ENCODE data around the gene UBE2J1.

UBE2J1 gene

DNA sequence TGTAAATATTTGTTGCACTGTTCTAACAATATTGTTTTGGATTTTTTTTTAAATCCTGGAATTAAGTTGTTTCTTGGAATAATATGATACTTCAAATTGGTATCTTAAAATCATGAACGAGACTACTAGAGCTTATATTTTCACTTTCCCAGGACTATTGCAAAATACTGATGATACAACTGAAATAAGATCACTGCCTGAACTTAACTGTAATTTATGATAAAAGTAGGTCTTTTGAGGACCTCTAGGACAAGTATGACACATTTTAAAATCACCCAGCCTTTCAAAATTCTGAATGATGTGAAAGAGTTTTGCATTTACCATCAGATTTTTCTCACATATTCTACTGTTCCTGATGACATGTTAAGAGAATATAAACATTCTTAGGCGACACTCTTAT, 8.6 kb upstream of the UBE2J1 start:
- peak; percentile 30 to 83 (median 66) for DNase-seq

DNA sequence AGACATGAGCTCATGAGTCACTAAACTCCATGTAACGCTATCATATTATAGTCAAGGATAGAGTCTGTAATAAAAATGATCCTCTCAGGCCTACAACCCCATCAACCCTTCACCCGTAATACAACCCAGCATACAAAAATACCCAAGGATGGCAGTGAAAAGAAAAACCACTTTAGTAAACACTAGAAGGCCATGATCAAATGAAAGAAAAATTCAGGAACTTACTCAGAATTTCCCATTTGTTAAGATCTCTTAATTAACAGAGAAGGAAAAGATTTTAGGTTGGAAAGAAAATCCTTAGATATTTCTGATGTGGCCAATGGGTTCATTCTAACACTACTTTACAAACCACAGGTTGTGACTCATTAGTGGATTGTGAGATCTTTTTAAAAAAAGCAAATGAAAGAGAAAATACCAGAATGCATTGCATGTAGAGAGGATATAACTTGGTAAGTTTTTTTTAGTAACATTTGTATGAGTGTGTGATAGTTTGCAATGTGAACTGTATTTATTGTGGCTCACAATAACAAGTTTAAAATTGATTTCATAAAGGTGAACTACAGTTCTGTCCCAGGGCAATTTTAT, 8.0 kb upstream of the UBE2J1 start:
- peak; percentile 9 to 78 (median 64) for DNase-seq

DNA sequence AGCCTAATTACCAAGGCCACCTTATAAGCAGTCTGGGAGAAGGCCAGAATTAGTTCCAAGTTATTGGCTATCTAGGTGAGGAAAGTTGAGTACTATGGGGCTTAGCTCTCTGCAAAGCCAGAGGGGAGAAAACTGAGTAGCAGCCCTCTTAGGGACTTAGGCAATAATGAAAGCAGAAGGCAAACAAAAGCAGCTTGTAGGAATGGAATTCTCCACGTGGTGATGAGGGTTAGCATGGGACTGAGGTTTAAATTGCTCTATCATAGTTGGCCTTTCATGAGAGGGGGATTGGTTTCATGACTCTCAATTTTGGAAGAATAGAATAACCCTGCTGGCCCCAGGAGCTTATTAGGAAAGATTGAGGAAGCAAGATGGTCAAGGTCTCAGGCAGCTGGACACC, 7.0 kb upstream of the UBE2J1 start:
- DNase-seq: peak in 2 of 3 donors; percentile 14 to 38

DNA sequence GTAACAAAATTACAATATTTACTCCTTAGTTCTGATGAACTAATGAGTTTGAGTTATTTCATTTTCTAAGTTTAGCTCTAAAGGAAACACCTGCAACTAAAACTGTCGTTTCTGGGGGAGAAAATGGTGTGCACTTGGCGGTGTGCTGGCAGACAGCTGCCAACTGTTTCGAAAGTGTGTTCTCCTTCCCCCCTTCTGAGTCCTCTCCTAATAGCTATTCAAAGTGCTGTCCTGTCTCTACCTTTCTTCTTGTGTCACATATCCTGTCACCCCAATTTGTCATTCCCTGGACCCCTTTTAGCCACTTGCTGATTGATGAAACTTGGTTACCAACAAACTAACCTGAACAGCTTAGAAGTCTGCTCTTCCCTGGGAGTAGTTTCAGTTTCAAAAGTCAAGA, 4.9 kb upstream of the UBE2J1 start:
- peak in 1 of 3 donors; percentile 6 for DNase-seq

DNA sequence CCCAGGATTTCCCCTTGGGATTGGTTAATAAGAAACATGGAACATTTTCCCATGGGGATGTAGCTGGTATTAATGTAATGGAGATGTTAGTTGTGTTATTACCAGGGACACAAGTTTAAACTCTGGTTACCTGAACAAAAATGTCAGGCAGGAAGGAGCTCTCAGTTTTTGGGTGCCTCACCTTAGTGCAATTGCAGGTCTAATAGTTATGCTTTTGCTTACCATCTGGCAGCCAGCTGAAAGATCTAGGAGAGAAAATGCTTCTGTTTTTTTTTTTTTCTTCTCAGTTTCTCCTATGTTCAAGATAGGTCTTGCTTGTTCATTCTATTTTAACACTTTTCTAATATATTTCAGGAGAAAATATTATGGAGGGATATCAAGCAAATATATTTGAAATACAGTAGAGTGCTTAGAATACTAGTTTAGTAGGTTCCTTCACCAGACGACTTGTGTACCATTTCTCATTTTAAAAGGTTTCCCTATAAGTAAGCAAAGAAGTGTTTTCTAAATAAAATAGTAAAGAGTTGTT, 4.2 kb upstream of the UBE2J1 start:
- no peak for DNase-seq

DNA sequence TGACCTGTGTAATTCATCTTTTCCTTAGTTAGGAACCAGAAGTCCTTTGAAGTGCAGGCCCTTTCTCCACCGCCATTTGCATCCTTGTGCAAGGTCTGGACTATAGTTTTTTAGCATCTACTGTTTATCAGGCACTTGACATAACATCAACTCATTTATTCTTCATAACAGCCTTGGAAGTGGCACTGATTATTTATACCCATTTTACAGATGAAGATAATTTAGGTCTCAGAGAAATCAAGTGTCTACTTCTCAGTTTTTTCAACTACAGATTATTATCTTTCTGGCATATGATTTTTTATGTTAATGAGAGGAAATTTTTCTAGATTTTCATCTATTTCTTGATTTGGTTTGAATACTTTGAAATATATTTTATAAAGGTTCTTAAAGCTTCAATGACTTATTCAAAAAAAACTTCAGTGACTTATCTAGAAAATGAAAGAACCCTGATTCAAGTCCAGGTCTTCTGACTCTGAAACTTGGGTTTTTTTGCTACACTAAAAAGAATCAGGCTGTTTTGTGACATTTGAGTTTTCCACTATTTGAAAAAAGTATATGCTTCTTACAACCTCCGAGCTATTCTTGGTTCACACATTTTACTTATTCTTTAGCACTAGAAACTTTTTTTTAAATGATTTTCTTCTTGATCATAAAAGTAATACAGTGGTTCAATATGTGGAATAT, 3.1 kb upstream of the UBE2J1 start:
- no peak for DNase-seq

DNA sequence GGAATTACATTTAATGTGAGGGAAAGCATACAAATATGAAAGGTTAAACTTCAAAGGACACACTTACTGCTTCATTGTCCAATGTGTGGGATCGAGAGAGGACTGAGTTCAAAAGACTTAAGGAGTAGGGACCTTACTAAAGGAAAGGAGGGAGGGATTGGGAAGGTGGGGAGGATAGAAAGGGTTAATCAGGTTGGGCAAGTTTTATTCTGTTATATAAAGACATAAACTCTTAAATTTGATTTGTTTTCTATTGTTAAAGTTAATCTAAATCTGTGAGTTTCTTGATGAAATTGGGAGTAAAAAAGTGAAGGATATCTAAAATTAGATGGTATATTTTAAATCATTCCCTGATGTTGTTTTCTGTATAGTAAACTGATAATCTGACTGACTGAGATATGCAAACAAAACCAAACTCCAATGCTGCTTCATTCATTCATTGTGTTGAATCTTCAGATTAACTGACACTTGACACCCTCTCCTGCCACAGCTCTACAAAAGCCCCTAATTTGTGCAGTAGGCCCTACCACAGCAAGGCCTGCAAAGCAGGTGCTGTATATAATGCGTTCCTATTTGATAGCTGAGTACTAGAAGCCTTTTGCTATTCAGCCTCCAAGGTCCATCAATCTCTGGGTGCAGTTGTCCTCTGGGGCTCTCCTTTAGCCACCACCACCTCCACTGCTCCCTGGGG, 1.3 kb upstream of the UBE2J1 start:
- DNase-seq: no peak

DNA sequence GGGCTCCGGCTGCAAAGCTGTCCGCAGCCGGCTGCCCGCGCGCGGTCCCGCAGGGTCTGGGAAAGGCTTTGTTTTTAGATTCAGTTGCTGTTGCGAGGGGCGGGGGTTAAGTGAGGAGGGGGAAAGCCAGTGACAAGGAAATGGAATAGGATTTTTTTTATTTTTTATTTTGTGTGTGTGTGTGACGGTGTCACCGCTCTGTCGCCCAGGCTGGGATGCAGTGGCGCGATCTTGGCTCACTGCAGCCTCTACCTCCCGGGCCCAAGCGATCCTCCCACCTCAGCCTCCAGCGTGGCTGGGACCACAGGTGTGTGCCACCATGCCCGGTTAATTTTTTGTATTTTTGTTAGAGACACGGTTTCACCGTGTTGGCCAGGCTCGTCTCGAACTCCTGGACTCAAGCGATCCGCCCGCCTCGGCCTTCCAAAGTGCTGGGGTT, 615 bp upstream of the UBE2J1 start:
- no peak for DNase-seq

DNA sequence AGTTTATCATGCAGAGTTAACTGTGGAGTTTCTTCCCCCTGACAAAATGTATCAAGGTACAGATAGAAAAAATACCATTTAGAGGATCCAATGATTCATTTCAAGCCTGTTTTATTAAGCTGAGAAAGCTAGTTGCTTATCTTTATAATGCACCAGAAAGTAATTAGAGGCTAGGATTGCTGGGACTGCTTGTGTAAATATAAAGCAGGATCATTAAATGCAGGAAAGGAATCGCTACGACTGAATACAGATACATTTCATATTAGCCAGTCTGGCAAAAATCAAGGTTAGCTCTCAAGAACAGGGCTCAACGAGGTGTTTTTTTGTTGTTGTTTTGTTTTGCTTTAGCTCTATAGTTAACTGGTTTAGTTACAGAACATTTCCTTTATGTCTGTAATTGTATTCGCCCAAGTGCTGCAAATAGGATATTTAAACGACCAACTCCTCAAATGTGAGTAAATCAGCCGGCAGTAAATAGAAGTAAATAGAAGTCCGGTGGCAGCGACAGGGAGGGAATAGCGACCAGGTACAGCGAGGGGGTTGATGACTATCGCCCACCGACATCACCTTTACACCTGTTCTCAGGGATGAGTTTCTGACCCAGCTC, 748 bp downstream of the UBE2J1 start:
- no peak for DNase-seq

DNA sequence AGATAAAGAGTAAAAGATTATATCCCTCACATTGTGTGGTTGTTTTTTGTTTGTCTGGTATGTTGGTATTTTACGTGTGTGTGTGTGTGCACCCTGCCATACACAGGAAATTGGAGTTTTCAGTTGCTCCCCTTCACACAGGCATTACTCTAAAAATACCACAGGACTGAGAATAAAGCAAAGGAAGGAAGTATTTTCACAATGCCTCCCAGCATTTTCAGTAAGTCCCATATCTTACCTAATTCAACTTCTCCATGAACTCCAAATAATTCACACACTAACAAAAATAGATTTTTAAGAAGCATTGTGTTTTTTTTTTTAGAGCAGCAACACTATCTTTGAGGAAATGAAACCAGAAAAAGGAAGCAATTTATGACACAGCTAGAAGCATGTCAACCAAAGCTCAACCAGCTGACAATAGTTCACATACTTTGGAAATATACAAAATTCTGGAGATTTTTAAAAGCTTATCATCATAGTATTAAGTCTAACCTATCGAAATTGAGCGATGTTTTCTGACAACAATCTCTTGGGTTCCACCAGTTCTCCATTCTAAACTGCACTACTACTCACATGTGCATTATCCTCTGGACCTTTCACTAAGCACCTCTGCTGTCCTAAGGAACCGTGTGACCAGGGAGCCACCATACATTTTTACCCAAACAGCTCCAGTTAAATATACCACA, 2.1 kb downstream of the UBE2J1 start:
- peak; percentile 75 to 97 (median 94) for DNase-seq

DNA sequence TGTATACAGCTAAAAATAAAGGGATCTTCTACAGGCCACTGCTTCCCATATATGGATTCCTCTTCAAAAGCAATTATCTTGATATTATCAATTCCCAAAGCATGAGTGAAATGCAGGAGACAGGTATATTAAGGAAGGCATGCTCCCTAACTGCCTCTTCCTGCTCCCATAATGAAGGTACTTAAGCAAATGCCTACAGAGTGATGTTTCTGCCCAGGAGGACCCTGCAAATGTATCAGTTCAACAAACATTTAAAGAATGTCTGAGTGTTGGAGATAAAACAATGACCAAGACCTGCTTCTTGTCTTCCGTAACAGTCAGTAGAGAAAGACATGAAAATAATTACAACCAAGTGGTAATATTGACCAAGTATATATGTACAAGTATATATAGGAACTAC, 4.2 kb downstream of the UBE2J1 start:
- no peak for DNase-seq

DNA sequence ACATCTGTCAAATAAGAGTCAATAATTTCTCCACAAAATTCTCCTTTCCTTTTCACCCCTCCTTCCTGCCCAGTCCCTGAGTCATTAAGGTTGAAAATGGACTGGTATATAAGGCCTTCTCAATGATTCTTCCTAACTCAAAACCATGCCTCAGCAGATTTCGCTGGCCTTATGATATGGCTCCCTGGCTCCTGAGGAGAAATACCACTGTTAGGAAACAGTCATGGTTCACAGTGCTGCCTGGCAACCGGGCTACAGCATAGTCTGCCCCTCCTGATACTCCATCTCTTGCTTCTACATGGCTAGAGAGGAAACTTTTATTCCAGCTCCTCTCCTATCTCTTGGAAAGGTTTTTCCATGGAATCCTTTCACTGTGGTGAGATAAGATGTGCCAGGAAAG, 4.7 kb downstream of the UBE2J1 start:
- DNase-seq: peak; percentile 25 to 61 (median 50)

DNA sequence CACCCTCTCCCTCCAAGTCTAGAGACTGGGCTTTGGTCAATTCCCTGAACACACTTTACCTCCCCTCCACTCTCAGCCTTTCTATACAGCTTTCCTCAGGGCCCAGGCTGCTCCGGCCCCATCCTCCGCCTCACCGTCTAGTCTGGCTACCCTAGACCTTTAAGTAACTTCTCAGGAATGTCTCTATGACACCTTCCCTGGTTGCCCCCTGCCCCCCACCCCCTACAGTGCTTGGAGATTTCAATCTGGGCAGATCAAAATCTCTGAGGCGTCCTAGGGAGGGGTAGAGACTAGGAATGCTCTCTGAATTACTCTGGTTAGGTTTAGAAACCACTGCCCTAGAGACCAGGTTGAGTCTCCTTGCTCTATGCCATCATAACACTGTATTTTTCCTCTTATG, 6.1 kb downstream of the UBE2J1 start:
- no peak for DNase-seq

DNA sequence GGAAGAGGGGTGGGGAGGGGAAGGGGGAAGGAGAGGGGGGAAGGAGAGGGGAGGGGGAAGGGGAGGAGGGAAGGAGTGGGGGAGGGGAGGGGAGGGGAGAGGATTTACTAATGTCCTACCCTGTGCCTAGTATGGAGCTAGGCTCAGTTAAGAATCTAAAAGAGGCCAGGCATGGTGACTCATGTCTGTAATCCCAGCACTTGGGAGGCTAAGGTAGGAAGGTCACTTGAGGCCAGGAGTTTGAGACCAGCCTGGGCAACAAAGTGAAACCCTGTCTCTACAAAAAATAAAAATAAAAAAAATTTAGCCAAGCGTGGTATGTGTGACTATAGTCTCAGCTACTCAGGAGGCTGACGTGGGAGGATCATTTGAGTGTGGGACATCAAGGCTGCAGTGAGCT, 13.0 kb downstream of the UBE2J1 start:
- DNase-seq: no peak

DNA sequence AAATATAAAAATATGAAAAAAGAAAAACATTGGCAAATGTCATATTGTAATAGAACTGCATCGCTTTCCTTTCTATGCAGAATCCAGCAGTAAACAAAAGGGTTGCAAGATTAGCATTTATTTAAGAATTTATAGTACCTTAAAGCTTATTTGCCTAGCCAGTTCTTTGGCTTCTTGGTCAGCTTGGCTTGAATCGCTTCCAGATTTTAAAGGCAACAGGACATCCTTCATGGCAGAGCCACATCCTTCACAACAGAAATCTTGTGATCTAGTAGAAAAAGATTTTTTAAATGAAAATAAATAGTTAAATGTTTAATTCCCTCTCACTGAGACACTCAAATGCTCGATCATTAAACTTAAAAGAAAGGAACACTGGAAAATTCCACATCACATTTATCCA, 17.4 kb downstream of the UBE2J1 start:
- no peak for DNase-seq

DNA sequence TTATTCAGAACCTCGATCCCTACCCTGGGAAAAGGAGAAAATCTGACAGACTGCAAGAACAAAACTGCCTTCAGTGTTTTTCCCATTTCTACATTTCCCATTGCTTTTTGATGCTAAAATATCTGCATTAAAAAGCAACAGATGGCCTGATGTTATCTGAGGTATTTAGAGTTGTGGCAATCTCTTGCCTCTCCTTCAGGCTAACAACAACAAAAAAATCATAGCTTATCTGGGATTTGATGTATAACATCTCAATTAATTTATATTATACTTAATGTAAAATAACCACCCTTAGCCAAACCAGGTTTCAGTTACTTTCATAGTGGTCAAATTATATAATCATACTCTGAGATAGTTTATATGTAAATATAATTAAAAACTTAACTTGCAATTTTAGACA, 21.6 kb downstream of the UBE2J1 start:
- no peak for DNase-seq

DNA sequence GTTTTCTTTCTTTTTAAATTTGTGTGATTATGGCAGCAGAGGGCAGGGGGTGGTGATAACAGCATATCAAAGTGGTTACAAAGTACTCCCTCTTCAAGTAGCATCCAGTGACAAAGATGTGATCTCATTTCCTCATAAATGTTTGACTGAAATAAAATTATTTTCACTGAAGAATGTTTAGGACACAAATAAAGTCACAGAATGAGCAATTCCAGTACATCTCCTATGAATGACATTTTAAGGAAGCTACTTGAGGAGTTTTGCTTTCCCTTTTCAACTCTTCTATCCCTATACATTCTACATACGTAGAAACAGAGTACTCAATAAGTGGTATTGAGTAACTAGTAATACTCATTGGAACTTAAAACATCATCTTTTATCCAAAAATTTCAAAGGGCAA, 23.5 kb downstream of the UBE2J1 start:
- peak in 2 of 3 donors; percentile 24 to 60 for DNase-seq

DNA sequence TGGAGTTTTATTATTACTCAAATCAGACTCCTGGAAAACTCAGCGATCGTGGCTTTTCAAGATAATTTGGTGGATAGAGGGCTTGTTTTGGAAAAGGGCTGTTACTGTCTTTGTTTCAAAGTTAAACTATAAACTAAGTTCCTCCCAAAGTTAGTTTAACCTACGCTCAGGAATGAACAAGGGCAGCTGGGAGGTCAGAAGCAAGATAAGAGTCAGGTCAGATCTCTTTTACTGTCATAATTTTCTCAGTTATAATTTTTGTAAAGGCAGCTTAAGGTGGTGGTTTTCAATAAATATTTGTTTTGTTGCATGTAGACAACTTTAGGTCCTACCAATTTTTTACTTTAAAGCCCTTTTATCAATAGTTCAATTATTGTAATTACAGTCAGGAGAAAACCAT, 28.2 kb downstream of the UBE2J1 start:
- DNase-seq: no peak

DNA sequence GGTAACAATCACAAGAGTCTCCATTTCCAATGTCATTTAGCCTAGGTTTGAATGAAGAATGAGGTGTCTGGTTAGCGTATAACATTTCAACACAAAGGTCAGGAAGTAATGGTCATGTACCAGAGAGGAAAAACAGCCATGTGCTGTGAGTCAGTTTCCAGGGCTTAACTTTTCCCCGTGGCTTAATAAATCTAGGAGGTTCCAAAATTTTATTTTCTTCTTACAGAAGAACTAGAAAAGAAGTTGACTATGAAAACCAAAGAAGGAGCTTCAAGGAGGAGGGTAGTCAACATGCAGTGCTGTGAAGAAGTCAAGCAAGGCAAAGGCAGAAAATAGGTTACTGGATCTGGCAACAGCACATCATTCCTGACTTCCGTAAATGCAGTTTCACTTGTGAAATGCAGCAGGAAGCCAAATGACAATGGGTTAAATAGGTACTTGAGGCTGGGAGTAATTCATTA, 29.0 kb downstream of the UBE2J1 start:
- DNase-seq: peak; percentile 49 to 73 (median 62)

DNA sequence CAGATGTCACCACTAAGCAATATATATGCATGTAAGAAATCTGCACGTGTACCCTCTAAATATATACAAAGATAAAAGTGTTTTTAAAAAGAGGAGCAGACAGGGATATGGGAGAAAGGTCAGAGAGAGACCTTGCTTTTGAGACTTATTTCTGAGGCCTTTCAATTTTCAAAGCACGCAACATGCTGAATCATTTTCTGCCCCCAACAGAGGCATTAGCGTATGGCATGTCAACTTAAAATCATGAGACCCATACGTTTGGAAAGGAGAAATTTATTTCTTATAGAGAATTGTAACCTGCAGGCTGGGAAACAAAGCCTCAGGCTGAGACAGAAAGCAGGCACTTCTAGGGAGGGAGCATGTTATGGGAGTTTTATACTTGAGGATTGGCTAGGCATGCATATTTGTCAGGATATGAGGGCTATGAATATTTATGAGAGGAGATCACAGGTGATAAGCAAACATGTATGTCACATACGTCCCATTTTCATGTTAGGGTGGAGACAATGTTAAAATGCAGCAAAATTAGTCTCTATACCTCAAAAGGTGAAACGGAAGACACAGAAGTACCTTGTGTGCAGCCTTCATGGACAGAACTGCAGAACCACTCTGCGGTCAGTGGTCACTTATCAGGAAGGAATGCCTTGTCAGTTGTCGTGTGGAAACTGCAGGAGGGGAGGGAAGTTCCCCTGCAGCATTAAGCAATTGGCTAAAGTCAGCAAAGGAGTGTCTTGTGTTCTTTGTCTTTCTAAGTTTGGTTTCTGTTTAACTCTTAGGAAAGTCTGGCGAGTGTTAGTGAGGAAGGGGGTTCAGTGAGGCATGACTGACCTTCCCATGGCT, 31.2 kb downstream of the UBE2J1 start:
- DNase-seq: peak; percentile 76 to 84 (median 81)

DNA sequence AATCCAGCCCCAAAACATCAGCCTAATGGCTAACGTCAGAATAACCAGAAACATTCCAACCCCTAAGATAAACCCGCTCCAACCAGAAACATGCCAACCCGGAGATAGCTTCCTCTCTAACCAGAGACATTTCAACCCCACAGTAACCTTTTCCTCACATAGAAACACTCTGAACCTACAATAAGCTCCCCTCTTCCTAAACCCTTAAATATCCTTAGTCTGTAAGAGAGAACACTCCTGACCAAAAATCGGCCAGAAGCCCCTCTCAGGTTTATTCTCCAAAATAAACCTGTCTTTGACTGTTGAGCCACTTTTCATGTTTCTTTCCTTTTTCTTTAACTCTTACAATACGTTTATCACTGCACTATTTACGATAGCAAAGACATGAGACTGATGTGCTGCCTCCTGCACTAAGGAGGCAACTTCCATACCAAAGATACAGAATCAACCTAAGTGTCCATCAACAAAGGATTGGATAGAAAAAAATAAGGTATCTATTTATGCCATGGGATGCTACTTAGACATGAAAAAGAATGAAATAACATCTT, 32.4 kb downstream of the UBE2J1 start:
- no peak for DNase-seq

DNA sequence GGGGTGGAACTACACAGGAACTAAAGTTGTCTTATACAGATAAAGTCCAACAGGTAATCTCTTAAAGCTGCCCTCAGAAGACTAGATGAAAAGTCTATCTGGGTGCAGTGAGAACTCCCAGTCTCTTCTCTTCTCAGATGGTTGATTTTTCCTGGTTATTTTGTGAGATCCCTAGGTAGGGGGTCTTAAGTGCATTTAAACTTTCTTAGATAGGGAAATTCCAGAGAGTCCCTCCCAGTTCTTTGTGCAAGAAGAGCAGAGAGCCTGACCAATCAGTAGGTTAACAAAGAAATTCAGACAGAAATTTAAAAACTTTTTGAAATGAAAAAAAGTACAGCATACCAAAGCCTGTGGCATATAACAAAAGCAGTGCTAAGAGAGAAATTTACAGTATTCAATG, 35.5 kb downstream of the UBE2J1 start:
- no peak for DNase-seq

Measured in suppressor macrophage treated with lipopolysaccharide for 1 hour (primary cell).